Motor neuron (in vitro differentiated cells): Measurements from ENCODE around the gene XRCC3. TPM values are rescaled to one million over a fixed set of nuclear protein-coding genes. Genes with fewer than 3 reads are reported as not detected.

Experiments
- ATAC-seq, 8 experiments: fragments of 200-7000 bp; cut with Tn5 transposase; replicated peaks in 6 of 8; 2 replicates each; pipeline ENCODE4 v1.8.0; 2021; ENCODE audit warnings: mild to moderate bottlenecking in 8 of 8, moderate library complexity in 8 of 8
- H3K27ac ChIP-seq, 2 donors: fragments of 250-450 bp; sonication (Bioruptor Pico); 2 replicates each; pipeline ENCODE4 v1.9.0; 2021; ENCODE audit warnings: antibody characterized with exemption in 2 of 2, mild to moderate bottlenecking in 2 of 2, moderate library complexity in 1 of 2
- H3K4me1 ChIP-seq, 2 donors: fragments of 250-450 bp; sonication (Bioruptor Pico); replicated peaks in 1 of 2; 2 replicates each; pipeline ENCODE4 v1.6.1; 2021; ENCODE audit warnings: antibody characterized with exemption in 2 of 2, mild to moderate bottlenecking in 2 of 2, moderate library complexity in 1 of 2
- H3K4me3 ChIP-seq, 5 donors: fragments of 250-450 bp; sonication (Bioruptor Pico); 2 replicates each; pipeline ENCODE4 v1.9.0; 2021; ENCODE audit warnings: antibody characterized with exemption in 5 of 5, mild to moderate bottlenecking in 5 of 5, moderate library complexity in 4 of 5
- WGBS, 10 experiments: fragments of 450-650 bp; shearing (Covaris generic); methylation state at CpG; one replicate each; pipeline ENCODE4 v1.0.0; 2022; 5-methylcytosine and 5-hydroxymethylcytosine counted together
- in situ Hi-C, 9 experiments: fragments of 400-800 bp; cut with MboI; loops; one replicate each; pipeline ENCODE4 v1.15.0; 2021; ENCODE audit warnings: low sequenced_read_pairs in 9 of 9, low pct_unique_long_range_greater_than_20kb in 2 of 9; ENCODE audit not compliant: unreplicated experiment in 9 of 9
- total RNA-seq, 8 experiments: library from RNA; unstranded; fragments of 300-600 nt; gene quantifications; 2 replicates each; pipeline versions ENCODE4 v1.2.3 to v1.2.4, GENCODE V29; 2022

XRCC3 gene
- total RNA-seq, 8 experiments from 2014 or later: 5.5 to 31.2 (median 7.5) TPM

- Histone ChIP-seq H3K27ac (no peak overlapping the region), H3K4me1 (no peaks in the 10 kb centered on the region), H3K4me3 (no peak overlapping the region)
- WGBS, 10 experiments: 93 to 100% (median 98%) methylated on average over 1 to 4 of the region's 4 CpGs; no CpG with 5 or more reads in 2 of the 10 experiments
- in situ Hi-C loops: no loop called here
- no peak for ATAC-seq
These were observed 27.5 kb downstream of the XRCC3 start for GRCh38 chr14:103687712-103688111.

- H3K27ac ChIP-seq: no peak overlapping the region
- H3K4me3 ChIP-seq: no peak overlapping the region
- WGBS, 10 experiments: 86 to 100% (median 94%) methylated on average over 1 to 17 of the region's 19 CpGs; no CpG with 5 or more reads in 1 of the 10 experiments
- no peak for ATAC-seq
- no peaks in the 10 kb centered on the region for H3K4me1 ChIP-seq
- in situ Hi-C loops: no loop called here
These were observed 28.3 kb downstream of the XRCC3 start for GRCh38 chr14:103686831-103687485.

- 71 to 97% (median 90%) methylated on average over 2 to 23 of the region's 23 CpGs; no CpG with 5 or more reads in 1 of the 10 experiments for WGBS, 10 experiments
- no peaks in the 10 kb centered on the region for H3K4me1 ChIP-seq
- in situ Hi-C loops: no loop called here
- no peak overlapping the region for H3K27ac ChIP-seq
- no peak for ATAC-seq
- H3K4me3 ChIP-seq: no peak overlapping the region
These were observed 29.7 kb downstream of the XRCC3 start for GRCh38 chr14:103685276-103686211.

GRCh38 chr14:103684871-103685270 is 30.4 kb downstream of the XRCC3 start:
- no peak overlapping the region for H3K27ac ChIP-seq
- H3K4me1 ChIP-seq: no peaks in the 10 kb centered on the region
- no peak overlapping the region for H3K4me3 ChIP-seq
- in situ Hi-C loops: no loop called here
- WGBS, 10 experiments: 63 to 98% (median 94%) methylated on average over 1 to 15 of the region's 15 CpGs; no CpG with 5 or more reads in 1 of the 10 experiments
- ATAC-seq: no peak

GRCh38 chr14:103684471-103684870 is 30.8 kb downstream of the XRCC3 start:
- H3K4me1 ChIP-seq: no peaks in the 10 kb centered on the region
- no peak overlapping the region for H3K4me3 ChIP-seq
- ATAC-seq: no peak
- in situ Hi-C loops: no loop called here
- no peak overlapping the region for H3K27ac ChIP-seq
- WGBS, 10 experiments: 71 to 100% (median 90%) methylated on average over 1 to 6 of the region's 6 CpGs; no CpG with 5 or more reads in 5 of the 10 experiments

- H3K4me3 ChIP-seq: no peak overlapping the region
- no peaks in the 10 kb centered on the region for H3K4me1 ChIP-seq
- ATAC-seq: no peak
- 67 to 96% (median 81%) methylated on average over 2 to 11 of the region's 15 CpGs; no CpG with 5 or more reads in 2 of the 10 experiments for WGBS, 10 experiments
- H3K27ac ChIP-seq: no peak overlapping the region
- in situ Hi-C loops: no loop called here
These were observed 32.1 kb downstream of the XRCC3 start for GRCh38 chr14:103683139-103683538.

GRCh38 chr14:103680491-103681231 is 34.6 kb downstream of the XRCC3 start:
- no peak for ATAC-seq
- in situ Hi-C loops: no loop called here
- Histone ChIP-seq H3K4me3 (no peak overlapping the region), H3K27ac (no peak overlapping the region), H3K4me1 (no peaks in the 10 kb centered on the region)
- WGBS, 10 experiments: 58 to 100% (median 81%) methylated on average over 3 to 14 of the region's 17 CpGs; no CpG with 5 or more reads in 1 of the 10 experiments

- H3K4me3 ChIP-seq: no peak overlapping the region
- no peaks in the 10 kb centered on the region for H3K4me1 ChIP-seq
- no peak overlapping the region for H3K27ac ChIP-seq
- in situ Hi-C loops: no loop called here
- ATAC-seq: peak in 5 of 8 experiments; percentile 43 to 90 (median 54)
- 18 to 88% (median 67%) methylated on average over 6 to 13 of the region's 13 CpGs; no CpG with 5 or more reads in 5 of the 10 experiments for WGBS, 10 experiments
These were observed 35.9 kb downstream of the XRCC3 start for GRCh38 chr14:103679351-103679750.

GRCh38 chr14:103676881-103677675 is 38.2 kb downstream of the XRCC3 start:
- Histone ChIP-seq H3K4me3 (no peak overlapping the region), H3K4me1 (no peaks in the 10 kb centered on the region), H3K27ac (no peak overlapping the region)
- ATAC-seq: no peak
- 73 to 97% (median 86%) methylated on average over 2 to 13 of the region's 16 CpGs for WGBS, 10 experiments
- in situ Hi-C loops: no loop called here

GRCh38 chr14:103675957-103676356 is 39.3 kb downstream of the XRCC3 start:
- Histone ChIP-seq H3K4me3 (no peak overlapping the region), H3K4me1 (no peaks in the 10 kb centered on the region), H3K27ac (no peak overlapping the region)
- no peak for ATAC-seq
- in situ Hi-C loops: no loop called here
- 60 to 100% (median 94%) methylated on average over 1 to 6 of the region's 8 CpGs; no CpG with 5 or more reads in 2 of the 10 experiments for WGBS, 10 experiments

- Histone ChIP-seq H3K4me3 (no peak overlapping the region), H3K4me1 (no peaks in the 10 kb centered on the region), H3K27ac (no peak overlapping the region)
- in situ Hi-C loops: no loop called here
- ATAC-seq: no peak
- 81 to 100% (median 100%) methylated on average over 1 to 4 of the region's 4 CpGs; no CpG with 5 or more reads in 4 of the 10 experiments for WGBS, 10 experiments
These were observed 43.3 kb downstream of the XRCC3 start for GRCh38 chr14:103671911-103672310.

- ATAC-seq: no peak
- no peaks in the 10 kb centered on the region for H3K4me1 ChIP-seq
- 67 to 100% (median 100%) methylated on average over 1 to 2 of the region's 2 CpGs for WGBS, 10 experiments
These were observed 45.9 kb downstream of the XRCC3 start for GRCh38 chr14:103669370-103669769.

More at GRCh38 chr14:103669370-103669769, 45.9 kb downstream of the XRCC3 start:
- in situ Hi-C loops: no loop called here
- no peak overlapping the region for H3K4me3 ChIP-seq
- no peak overlapping the region for H3K27ac ChIP-seq
